ENCODE data around the gene TET2. TPM values are rescaled to one million over a fixed set of nuclear protein-coding genes. Genes with fewer than 3 reads are reported as not detected.

Gene TET2
- total RNA-seq, 1 experiment from 2014 or later, result 9.9 TPM

GRCh38 chr4:105179539-105180401 is 33.1 kb downstream of the TET2 start:
- no peak for DNase-seq (ENCODE audit: extremely low read depth, low read depth)

GRCh38 chr4:105181259-105181658 is 34.6 kb downstream of the TET2 start:
- no peak for DNase-seq (ENCODE audit: extremely low read depth, low read depth)

- DNase-seq (ENCODE audit: extremely low read depth, low read depth), result no peak
Observed at GRCh38 chr4:105182211-105182610, 35.5 kb downstream of the TET2 start.

GRCh38 chr4:105184316-105184980 is 37.8 kb downstream of the TET2 start:
- no peak for DNase-seq (ENCODE audit: extremely low read depth, low read depth)

- DNase-seq (ENCODE audit: extremely low read depth, low read depth), result no peak
Observed at GRCh38 chr4:105186701-105187161, 40.1 kb downstream of the TET2 start.

- DNase-seq (ENCODE audit: extremely low read depth, low read depth), result no peak
Observed at GRCh38 chr4:105189855-105190650, 43.4 kb downstream of the TET2 start.

GRCh38 chr4:105191621-105192210 is 45.0 kb downstream of the TET2 start:
- no peak for DNase-seq (ENCODE audit: extremely low read depth, low read depth)

DNA sequence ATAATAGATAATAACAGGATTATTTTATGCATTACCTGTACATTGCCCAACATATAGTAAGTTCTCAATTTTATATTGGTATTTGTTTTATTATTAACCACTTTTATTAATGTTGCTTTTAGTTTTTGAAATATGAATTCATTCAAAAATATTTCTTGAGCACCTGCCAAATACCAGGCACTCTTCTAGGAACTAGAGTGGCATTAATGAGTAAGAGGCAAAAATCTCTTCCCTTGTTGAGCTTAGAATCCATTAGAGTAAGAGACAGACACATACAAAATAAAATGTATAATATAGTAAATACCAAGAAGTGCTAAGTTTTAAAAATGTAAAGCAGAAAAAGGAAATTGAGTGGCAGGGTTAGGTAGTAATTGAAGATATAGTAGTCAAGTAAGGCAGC is 45.8 kb downstream of the TET2 start:
- DNase-seq (ENCODE audit: extremely low read depth, low read depth), result no peak

DNA sequence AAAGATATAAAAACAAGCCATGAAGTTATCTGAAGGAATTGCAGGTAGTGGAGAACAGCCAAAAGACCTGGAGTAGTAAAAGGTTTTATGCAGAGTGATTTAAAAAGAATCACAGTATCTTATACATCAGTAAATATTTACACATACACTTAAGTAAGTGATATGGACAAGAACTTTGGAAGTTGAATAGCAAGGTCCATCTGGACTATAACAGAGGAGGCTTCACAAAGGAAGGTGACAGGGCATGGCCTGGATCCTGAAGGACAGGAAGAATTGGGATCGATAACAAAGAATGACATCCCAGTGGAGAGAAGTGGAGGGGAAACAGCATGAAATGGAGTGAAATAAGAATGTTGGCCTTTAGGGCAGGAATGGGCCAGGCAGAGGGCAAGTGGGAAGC is 46.2 kb downstream of the TET2 start:
- no peak for DNase-seq (ENCODE audit: extremely low read depth, low read depth)

- DNase-seq (ENCODE audit: extremely low read depth, low read depth), result no peak
Observed at GRCh38 chr4:105193536-105193935, 46.9 kb downstream of the TET2 start.

- no peak for DNase-seq (ENCODE audit: extremely low read depth, low read depth)
Observed at GRCh38 chr4:105194328-105195231, 47.9 kb downstream of the TET2 start.

DNA sequence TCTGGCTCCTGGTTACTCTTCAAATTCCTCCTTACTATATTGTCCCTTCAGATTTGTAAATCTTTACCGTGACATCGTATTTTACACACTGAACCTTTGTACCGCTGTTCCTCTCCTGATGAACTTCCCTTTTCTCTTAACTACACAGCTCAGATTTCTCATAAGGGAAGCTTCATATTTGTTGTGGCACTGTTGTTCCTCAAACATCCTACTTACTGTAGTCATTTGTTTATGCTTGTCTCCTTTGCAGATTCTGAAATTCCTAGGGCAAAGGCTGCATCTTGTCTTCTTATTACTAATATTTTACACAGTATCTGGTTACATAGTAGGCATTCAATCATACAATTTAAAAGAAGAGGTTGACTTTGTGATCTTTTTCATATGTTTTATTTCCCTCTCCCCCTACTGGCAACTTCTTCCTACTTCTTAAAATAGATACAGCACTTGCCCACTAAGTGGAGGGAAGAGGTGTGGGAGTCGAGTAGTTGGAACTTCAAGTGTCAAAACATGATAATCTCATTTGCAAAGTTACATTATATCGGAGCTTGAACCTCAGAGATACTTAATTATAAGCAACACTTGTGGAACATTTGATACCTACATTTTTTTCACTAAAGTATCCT is 50.0 kb downstream of the TET2 start:
- DNase-seq (ENCODE audit: extremely low read depth, low read depth), result no peak

- DNase-seq (ENCODE audit: extremely low read depth, low read depth), result no peak
Observed at GRCh38 chr4:105197777-105198176, 51.1 kb downstream of the TET2 start.

GRCh38 chr4:105198541-105198940 is 51.9 kb downstream of the TET2 start:
- DNase-seq (ENCODE audit: extremely low read depth, low read depth), result no peak

DNA sequence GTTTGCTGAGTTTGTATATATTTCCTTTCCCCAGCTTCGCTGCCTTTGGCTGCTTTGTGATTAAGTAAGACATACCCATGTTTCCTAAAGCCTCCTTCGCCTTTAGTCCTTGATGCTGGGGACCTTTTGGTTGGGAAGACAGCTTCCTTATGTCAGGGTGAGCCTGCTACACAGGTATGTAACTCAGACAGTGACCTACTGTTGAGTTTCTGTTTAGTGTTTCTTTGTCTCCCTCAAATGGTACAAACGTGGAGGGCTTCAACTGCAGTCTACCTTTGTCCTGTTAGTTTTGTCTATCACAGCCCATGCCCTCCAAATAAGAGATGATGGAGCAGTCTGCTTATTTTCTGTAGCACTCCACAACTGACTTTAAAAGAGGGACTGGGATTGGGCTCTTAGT is 59.5 kb downstream of the TET2 start:
- DNase-seq (ENCODE audit: extremely low read depth, low read depth), result no peak

- no peak for DNase-seq (ENCODE audit: extremely low read depth, low read depth)
Observed at GRCh38 chr4:105207386-105207785, 60.7 kb downstream of the TET2 start.

GRCh38 chr4:105208561-105208960 is 61.9 kb downstream of the TET2 start:
- no peak for DNase-seq (ENCODE audit: extremely low read depth, low read depth)

- DNase-seq (ENCODE audit: extremely low read depth, low read depth), result no peak
Observed at GRCh38 chr4:105210916-105211315, 64.2 kb downstream of the TET2 start.

GRCh38 chr4:105215609-105216313 is 69.1 kb downstream of the TET2 start:
- DNase-seq (ENCODE audit: extremely low read depth, low read depth), result no peak

All from NCI-H460 (cell line).